Gastrocnemius medialis (tissue), 4 donors: ENCODE measurements around the gene DPH7. TPM values are rescaled to one million over a fixed set of nuclear protein-coding genes. Genes with fewer than 3 reads are reported as not detected.

Source experiments
- ATAC-seq, 2 donors: fragments of 150-250 bp; one replicate each; pipeline ENCODE4 v1.9.1; 2016
- DNase-seq, 2 donors: peaks; one replicate each; pipeline ENCODE4 v3.0.0-alpha.2; 2019
- H3K27ac ChIP-seq, 4 donors: fragments of 200-600 bp; sonication (generic); 1 replicate in 1 of 4; 2 replicates in 3 of 4; pipeline ENCODE4 v1.5.1; 2016 to 2018; ENCODE audit warnings: mild to moderate bottlenecking in 2 of 4, moderate library complexity in 1 of 4
- H3K27me3 ChIP-seq, 3 donors: fragments of 200-600 bp; sonication (generic) in 2 of 3; 1 replicate in 1 of 3; 2 replicates in 2 of 3; pipeline versions ENCODE4 v1.5.1 to v1.6.0; 2016 to 2019; ENCODE audit warnings: mild to moderate bottlenecking in 1 of 3, moderate library complexity in 1 of 3
- H3K36me3 ChIP-seq, 2 donors: fragments of 200-600 bp; sonication (generic) in 1 of 2; one replicate each; pipeline ENCODE4 v1.5.1; 2017 to 2018
- H3K4me1 ChIP-seq, 2 donors: fragments of 200-600 bp; sonication (generic) in 1 of 2; one replicate each; pipeline ENCODE4 v1.5.1; 2016 to 2017; ENCODE audit warnings: mild to moderate bottlenecking in 2 of 2
- H3K4me3 ChIP-seq, 4 donors: fragments of 200-600 bp; sonication (generic) in 3 of 4; 1 replicate in 1 of 4; 2 replicates in 3 of 4; pipeline ENCODE4 v1.5.1; 2016 to 2019; ENCODE audit warnings: mild to moderate bottlenecking in 2 of 4
- H3K9me3 ChIP-seq, 3 donors: fragments of 200-600 bp; sonication (generic) in 2 of 3; 1 replicate in 1 of 3; 2 replicates in 2 of 3; pipeline ENCODE4 v1.5.1; 2016 to 2019
- CTCF ChIP-seq, 5 experiments: fragments of 450-650 bp in 3 of 5; fragments of 200-600 bp in 2 of 5; sonication (generic) in 2 of 5; IDR thresholded peaks in 4 of 5; conservative IDR thresholded peaks in 1 of 5; 1 replicate in 4 of 5; 2 replicates in 1 of 5; pipeline ENCODE4 v1.5.1; 2016 to 2019; ENCODE audit warnings: antibody characterized with exemption in 5 of 5, mild to moderate bottlenecking in 3 of 5, moderate library complexity in 3 of 5
- POLR2A ChIP-seq, 2 donors: fragments of 450-650 bp; IDR thresholded peaks; one replicate each; pipeline ENCODE4 v1.6.1; 2017; ENCODE audit warnings: antibody characterized with exemption in 2 of 2, mild to moderate bottlenecking in 2 of 2, moderate library complexity in 2 of 2
- in situ Hi-C, 4 donors: fragments of 200-750 bp; cut with MboI; loops; one replicate each; pipeline versions ENCODE4 v1.15.0 to v1.8.0; 2017; ENCODE audit warnings: low sequenced_read_pairs in 4 of 4
- intact Hi-C: fragments of 100-400 bp; cut with DNase I; formaldehyde crosslinking; loops from one replicate; pipeline ENCODE4 v1.15.1; 2023; ENCODE audit warnings: low total_unique reads
- total RNA-seq, 4 donors: library from RNA; depleted of rRNA; stranded (reverse); fragments of >200 nt; gene quantifications; one replicate each; pipeline versions ENCODE4 v1.1.0 to v1.2.3, GENCODE V29; 2016

The DPH7 gene
- total RNA-seq, 4 donors from 2014 or later, result 10.0 to 25.2 (median 13.6) TPM

DNA sequence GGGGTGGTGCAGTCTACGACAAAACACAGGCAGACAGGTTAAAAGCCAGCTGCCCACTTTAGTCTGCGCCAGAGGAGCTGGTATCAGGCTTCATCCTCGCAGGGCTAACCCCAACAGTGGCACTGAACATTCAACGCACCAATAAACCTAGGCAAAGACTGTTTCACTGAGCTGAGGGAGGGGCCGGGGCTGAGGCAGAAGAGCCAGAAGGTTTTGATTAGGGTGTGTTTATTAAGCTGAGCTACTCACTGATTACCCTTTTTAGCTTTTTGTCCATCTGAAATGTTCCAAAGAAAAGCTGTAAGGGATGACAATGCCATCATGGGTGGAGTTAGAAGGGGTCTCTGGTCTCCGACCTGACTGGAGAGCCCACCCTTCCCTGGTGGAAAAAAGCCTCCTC lies 10.2 kb upstream of the DPH7 start:
- no peak for TF ChIP-seq POLR2A (IDR thresholded peaks at IDR 0.05)
- no peak for TF ChIP-seq CTCF (IDR thresholded peaks at IDR 0.05 in 4 of 5, conservative IDR thresholded peaks at IDR 0.05 in 1 of 5)
- intact Hi-C loops (no loop called here), in situ Hi-C loops (no loop called here)
- no peak for DNase-seq
- H3K27ac ChIP-seq, result no peak overlapping the region
- peaks cover 7 to 12% of the 10 kb centered on the region in 2 donors for H3K4me1 ChIP-seq
- peak overlapping the region in 2 of 4 donors; percentile 61 to 67 for H3K4me3 ChIP-seq
- ATAC-seq, result no peak
- no peaks in the 10 kb centered on the region for H3K27me3 ChIP-seq
- H3K9me3 ChIP-seq, result no peaks in the 10 kb centered on the region
- peaks cover 0 to 33% of the 10 kb centered on the region in 2 donors for H3K36me3 ChIP-seq

GRCh38 chr9:137588311-137588710 lies 9.6 kb upstream of the DPH7 start:
- Histone ChIP-seq H3K36me3 (peaks cover 0 to 33% of the 10 kb centered on the region in 2 donors), H3K27me3 (no peaks in the 10 kb centered on the region), H3K4me3 (no peak overlapping the region), H3K4me1 (peaks cover 7 to 12% of the 10 kb centered on the region in 2 donors), H3K9me3 (no peaks in the 10 kb centered on the region), H3K27ac (no peak overlapping the region)
- in situ Hi-C loops (no loop called here), intact Hi-C loops (no loop called here)
- DNase-seq (no peak), ATAC-seq (no peak)
- TF ChIP-seq CTCF (IDR thresholded peaks at IDR 0.05 in 4 of 5, conservative IDR thresholded peaks at IDR 0.05 in 1 of 5) (no peak), POLR2A (IDR thresholded peaks at IDR 0.05) (no peak)

DNA sequence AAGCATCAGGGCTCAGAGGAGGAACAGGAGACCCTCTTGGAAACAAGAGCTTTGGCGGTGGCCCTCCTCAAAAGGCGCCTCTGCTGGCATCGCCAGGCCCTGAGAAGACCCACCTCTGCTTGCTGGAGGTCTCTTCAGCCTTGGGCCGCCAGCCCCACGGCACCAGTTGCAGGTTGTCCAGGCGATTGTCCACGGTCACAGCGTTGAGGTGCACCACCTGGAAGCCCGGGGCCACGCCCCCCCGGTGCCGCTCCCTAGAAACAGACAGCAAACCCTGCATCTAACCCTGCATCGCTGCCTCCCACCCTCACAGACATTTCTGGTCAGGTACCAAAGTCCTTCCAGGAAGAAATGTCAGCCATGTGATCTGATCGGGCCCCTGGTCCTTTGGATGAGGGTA lies 8.1 kb upstream of the DPH7 start:
- intact Hi-C loops, result no loop called here
- Histone ChIP-seq H3K27ac (no peak overlapping the region), H3K27me3 (no peaks in the 10 kb centered on the region), H3K4me1 (peaks cover 7 to 12% of the 10 kb centered on the region in 2 donors), H3K36me3 (peaks cover 0 to 40% of the 10 kb centered on the region in 2 donors), H3K4me3 (no peak overlapping the region), H3K9me3 (no peaks in the 10 kb centered on the region)
- TF ChIP-seq POLR2A (IDR thresholded peaks at IDR 0.05), result no peak
- no peak for TF ChIP-seq CTCF (IDR thresholded peaks at IDR 0.05 in 4 of 5, conservative IDR thresholded peaks at IDR 0.05 in 1 of 5)
- in situ Hi-C loops, result no loop called here
- DNase-seq, result no peak
- no peak for ATAC-seq

- peaks cover 0 to 42% of the 10 kb centered on the region in 2 donors for H3K36me3 ChIP-seq
- H3K4me1 ChIP-seq, result peaks cover 3 to 17% of the 10 kb centered on the region in 2 donors
- in situ Hi-C loops (no loop called here), intact Hi-C loops (no loop called here)
- no peaks in the 10 kb centered on the region for H3K27me3 ChIP-seq
- TF ChIP-seq CTCF (IDR thresholded peaks at IDR 0.05 in 4 of 5, conservative IDR thresholded peaks at IDR 0.05 in 1 of 5) (no peak), POLR2A (IDR thresholded peaks at IDR 0.05) (no peak)
- no peak overlapping the region for H3K27ac ChIP-seq
- no peaks in the 10 kb centered on the region for H3K9me3 ChIP-seq
- no peak for ATAC-seq
- no peak for DNase-seq
- no peak overlapping the region for H3K4me3 ChIP-seq
Observed at GRCh38 chr9:137583957-137584356, 5.2 kb upstream of the DPH7 start.

GRCh38 chr9:137583347-137583746 lies 4.6 kb upstream of the DPH7 start:
- TF ChIP-seq CTCF (IDR thresholded peaks at IDR 0.05 in 4 of 5, conservative IDR thresholded peaks at IDR 0.05 in 1 of 5), result no peak
- TF ChIP-seq POLR2A (IDR thresholded peaks at IDR 0.05), result no peak
- Histone ChIP-seq H3K9me3 (no peaks in the 10 kb centered on the region), H3K27me3 (no peaks in the 10 kb centered on the region), H3K36me3 (peaks cover 0 to 42% of the 10 kb centered on the region in 2 donors), H3K27ac (no peak overlapping the region), H3K4me3 (no peak overlapping the region), H3K4me1 (peaks cover 3 to 13% of the 10 kb centered on the region in 2 donors)
- DNase-seq (no peak), ATAC-seq (no peak)
- intact Hi-C loops, result no loop called here
- in situ Hi-C loops, result no loop called here
